HG03469 (cell line): ENCODE data around the gene HIBCH.
"Not testable (repeated sequence)": the region's sequence is repeated elsewhere in the genome, so short reads cannot be mapped to it uniquely, and the experiment has no call there.

Experiments used
- ATAC-seq: cut with Tn5 transposase; IDR thresholded peaks from one replicate; pipeline ENCODE4 v1.9.1; 2021; ENCODE audit warnings: mild to moderate bottlenecking, moderate library complexity, moderate number of reproducible peaks; ENCODE audit not compliant: unreplicated experiment

The HIBCH gene

GRCh38 chr2:190311893-190312634 is 7.6 kb downstream of the HIBCH start:
- ATAC-seq = no peak

GRCh38 chr2:190308031-190308430 is 11.6 kb downstream of the HIBCH start:
- ATAC-seq = no peak

DNA sequence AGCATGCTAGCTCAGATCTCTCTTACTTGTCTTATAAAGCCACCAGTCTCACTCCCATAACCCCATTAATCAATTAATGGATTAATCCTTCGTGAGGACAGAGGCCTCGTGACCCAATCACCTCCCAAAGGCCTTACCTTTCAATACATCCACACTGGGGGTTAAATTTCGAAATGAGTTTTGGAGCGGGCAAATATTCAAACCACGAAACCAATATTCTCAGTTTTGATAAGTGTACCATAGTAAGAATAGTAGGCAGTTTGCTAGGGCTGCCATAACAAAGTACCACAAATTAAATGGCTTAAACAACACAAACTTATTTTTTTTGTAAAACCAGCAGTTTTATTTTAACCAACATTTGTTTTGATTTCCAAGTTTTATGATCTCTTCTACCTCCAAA is 15.2 kb downstream of the HIBCH start:
- ATAC-seq = no peak

DNA sequence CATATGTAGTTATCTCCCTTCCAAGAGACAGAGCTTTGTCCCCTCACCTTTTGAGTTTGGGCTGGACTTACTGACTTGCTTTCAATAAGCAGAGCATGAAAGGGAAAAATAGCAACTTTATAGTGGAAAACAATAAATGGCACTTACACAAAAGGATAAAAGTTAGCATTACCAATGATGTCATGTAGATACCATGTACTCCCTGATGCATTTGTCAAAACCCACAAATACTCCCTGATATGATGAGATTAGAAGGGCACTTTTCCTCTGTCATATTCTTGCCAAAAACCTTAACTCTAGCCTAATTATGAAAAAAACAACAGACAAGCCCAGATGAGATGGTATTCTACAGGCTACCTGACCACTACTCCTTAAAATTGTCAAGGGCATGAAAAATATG is 16.0 kb downstream of the HIBCH start:
- no peak for ATAC-seq

DNA sequence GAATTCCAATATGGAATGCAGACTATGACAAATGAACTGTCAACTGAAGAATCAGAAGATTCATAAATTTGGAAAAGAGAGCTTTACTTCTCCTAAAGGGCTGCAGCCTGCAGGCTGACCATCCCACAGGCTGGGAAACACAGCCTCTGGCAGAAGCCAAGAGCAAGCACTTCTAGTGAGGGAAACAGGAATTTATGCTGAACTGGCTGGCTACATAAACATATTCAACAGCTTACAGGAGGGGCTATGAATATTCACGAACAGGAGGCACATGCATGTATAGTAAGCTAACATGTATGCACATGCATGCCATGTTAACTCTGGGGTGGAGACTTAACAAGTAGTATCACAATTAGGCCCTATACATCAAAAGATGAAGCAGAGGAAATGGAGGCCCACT is 17.6 kb downstream of the HIBCH start:
- no peak for ATAC-seq

- ATAC-seq = no peak
Observed at GRCh38 chr2:190301032-190301431, 18.6 kb downstream of the HIBCH start.

DNA sequence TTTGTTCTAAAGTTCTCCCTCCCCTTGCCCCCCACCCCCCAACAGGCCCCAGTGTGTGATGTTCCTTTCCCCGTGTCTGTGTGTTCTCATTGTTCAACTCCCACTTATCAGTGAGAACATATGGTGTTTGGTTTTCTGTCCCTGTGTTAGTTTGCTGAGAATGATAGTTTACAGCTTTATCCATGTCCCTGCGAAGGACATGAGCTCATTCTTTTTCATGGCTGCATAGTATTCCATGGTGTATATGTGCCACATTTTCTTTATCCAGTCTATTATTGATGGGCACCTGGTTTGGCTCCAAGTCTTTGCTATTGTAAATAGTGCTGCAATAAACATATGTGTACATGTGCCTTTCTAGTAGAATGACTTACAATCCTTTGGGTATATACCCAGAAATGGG is 21.7 kb downstream of the HIBCH start:
- not testable (repeated sequence) for ATAC-seq

DNA sequence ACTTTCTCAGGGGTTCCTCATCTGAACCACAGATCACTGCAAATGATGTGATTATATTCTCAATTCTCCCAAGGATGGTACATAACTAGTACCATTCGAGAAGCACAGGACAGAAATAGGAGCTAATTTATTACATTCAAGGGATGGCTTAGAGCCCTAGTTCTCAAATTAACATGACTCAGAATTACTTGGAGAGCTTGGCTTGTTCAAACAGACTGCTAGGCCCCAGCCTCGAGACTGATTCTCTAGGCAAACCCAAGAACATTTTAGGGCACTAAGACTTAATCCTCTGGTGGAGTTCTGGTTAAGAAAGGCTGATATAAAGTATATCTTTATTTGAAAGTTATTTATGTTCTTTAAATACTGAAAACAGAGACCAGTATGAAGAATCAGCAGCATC is 35.8 kb downstream of the HIBCH start:
- ATAC-seq = no peak

GRCh38 chr2:190280565-190281350 is 38.9 kb downstream of the HIBCH start:
- no peak for ATAC-seq

DNA sequence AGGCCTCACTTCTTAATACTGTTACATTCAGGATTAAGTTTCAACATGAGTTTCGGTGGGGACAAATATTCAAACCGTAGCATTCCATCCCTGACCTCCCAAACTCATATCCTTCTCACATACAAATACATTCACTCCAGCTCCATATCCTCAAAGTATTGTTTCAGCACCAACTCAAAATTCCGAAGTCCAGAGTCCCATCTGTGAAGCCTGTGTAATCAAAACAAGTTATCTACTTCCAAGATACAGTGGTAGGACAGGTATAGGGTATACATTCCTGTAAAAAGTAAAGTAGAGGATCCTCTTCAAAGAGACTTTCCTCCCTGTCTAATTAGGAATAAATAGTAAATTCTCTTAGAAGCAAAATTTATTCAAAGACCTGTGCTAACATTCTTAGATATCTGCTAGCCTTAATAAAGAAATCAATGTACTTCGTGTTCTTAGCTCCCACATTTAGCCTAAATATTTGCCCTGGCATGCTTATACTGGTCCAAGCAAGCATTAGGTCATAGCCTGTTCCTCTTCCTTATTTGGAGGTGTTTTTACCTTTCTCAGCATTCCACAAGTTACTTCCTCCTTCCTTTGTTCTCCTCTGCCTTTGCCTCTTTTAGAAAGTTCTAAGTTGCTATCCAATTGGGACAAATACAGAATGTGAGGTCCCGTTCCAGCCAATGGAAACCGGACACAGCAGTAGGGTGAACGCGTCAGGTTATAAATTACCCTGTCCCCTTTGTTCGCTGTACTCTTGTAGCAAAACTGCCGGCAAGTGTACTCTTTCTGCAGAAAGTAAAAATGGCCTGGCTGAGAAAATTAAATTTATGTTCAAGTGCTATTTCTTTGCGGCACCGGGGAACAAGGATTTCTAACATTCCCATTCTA is 40.1 kb downstream of the HIBCH start:
- not testable (repeated sequence) for ATAC-seq

DNA sequence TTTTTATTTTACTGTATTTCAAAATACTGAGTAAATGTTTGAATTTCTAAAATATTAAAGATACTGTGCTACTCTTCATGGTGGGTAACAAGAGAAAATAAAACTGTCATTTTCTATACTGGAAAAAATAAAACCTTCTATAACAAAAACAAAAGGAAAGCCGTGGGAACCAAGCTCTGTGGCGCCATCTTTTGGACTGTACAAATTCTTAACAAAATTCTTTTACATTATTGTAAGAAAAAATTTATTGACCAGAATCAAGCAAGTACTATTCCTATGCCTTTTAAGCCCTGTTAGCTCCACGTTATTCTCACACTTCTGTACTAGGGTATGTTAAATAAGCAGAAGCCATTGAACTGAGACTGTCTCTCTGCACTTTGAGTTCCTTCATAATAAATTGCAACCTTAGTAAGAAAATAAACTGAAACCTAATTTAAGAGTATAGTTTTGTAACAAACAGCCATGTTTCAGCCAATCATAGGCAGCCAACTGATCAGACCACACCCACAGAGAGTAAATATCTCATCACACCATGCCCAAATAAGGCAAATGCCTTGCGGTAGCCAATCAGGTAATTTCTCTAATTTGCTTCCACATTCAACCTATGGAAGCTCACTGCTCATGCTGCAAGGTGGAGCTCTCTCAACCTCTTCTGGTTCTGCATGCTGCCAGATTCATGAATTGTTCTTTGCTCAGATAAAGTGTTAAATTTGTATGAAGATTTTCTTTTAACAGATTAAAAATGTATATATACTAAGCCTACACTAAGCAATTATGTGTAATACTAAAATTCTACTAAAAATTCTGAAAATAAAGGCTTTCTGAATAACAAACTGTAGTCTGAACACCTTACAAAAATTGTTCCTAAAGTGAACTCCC is 42.2 kb downstream of the HIBCH start:
- no peak for ATAC-seq

DNA sequence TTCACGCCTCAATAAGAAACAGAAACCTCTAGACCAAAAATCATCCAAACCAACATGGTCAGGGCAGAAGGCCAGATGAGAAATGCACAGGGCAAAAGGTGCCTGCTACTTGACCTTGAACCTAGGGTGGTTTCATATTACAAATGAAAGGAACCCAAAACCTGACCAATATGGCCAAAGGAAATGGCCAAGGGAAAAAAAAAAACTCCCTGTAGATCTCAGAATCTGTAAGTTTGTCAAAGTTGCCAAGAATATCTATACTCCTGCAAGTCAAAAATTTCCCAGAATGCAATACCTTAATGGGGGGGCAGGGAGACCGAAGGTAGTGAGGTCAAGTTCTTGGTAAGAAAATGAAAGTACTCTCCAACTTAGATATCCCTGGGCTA is 47.2 kb downstream of the HIBCH start:
- no peak for ATAC-seq

- ATAC-seq = no peak
Observed at GRCh38 chr2:190271783-190272456, 47.7 kb downstream of the HIBCH start.

DNA sequence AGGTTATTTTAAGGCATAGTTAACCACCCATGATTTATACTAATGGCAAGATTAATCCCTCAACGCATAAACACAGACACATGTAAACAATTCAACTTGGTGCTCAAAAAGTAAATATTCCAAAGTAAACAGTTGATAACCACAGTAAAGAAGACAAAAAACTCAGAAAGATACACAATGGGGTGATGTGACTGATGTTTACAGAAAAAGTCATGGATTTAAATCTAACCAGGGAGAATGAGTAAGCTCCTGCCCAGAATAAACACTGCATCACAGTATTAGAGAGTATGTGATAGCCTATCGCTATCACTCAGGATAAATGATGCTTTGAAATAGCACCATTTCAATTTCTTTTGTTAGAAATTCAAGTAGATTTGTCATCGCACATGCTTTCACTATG is 49.3 kb downstream of the HIBCH start:
- no peak for ATAC-seq

- ATAC-seq = not testable (repeated sequence)
Observed at GRCh38 chr2:190269699-190270098, 49.9 kb downstream of the HIBCH start.

DNA sequence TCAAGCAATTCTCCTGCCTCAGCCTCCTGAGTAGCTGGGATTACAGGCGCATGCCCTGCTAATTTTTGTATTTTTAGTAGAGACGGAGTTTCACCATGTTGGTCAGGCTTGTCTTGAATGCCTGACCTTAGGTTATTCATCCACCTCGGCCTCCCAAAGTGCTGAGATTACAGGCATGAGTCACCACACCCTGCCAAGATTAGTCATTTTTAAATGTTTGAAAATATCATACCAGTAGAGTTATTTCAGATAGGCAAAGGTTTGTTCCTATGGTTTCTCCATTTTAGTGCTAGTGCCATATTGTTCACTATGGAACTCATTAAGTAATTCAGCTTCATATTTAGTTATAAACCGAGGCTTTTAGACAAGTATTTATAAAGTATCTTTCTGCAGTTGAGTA is 52.3 kb downstream of the HIBCH start:
- ATAC-seq = no peak

DNA sequence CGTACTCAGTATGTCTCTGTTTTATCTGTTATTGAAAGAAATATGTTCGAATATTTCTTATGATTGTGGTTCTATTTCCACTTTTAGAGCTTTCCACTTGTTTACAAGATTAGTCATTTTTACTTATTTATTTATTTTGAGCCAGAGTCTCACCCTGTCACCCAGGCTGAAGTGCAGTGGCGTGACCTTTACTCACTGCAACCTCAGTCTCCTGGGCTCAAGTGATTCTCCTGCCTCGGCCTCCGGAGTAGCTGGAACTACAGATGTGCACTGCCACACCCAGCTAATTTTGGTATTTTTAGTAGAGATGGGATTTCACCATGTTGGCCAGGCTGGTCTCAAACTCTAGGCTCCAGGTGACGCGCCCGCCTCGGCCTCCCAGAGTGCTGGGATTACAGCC is 53.3 kb downstream of the HIBCH start:
- ATAC-seq = no peak

GRCh38 chr2:190261851-190262250 is 57.8 kb downstream of the HIBCH start:
- ATAC-seq = no peak

- ATAC-seq = no peak
Observed at GRCh38 chr2:190256087-190256486, 63.5 kb downstream of the HIBCH start.

- ATAC-seq = no peak
Observed at GRCh38 chr2:190255676-190256075, 64.0 kb downstream of the HIBCH start.
